Measurements from ENCODE around the gene ZNHIT3.
A peak's percentile ranks its signal among the peaks of the same experiment; 100 is the strongest.
"Not testable (repeated sequence)": the region's sequence is repeated elsewhere in the genome, so short reads cannot be mapped to it uniquely, and the experiment has no call there.

Gene ZNHIT3

GRCh38 chr17:36486204-36487194 lies at the start of gene ZNHIT3:
TSS of gene ZNHIT3 (plus strand) at chr17:36486681. CDS start at chr17:36486700, 19 bp downstream.
- peak within 1 kb of the TSS; percentile 99 for H3K27ac Mint-ChIP-seq

GRCh38 chr17:36441792-36442191 lies 44.7 kb upstream of the ZNHIT3 start:
- H3K4me1 Mint-ChIP-seq; H3K4me3 Mint-ChIP-seq; H3K36me3 Mint-ChIP-seq; H3K27ac Mint-ChIP-seq; H3K9me3 Mint-ChIP-seq; DNase-seq (ENCODE audit: low spot score in 2 of 2): not testable (repeated sequence)
- peak; percentile 26 for ATAC-seq

More at GRCh38 chr17:36486204-36487194, at the start of gene ZNHIT3:
- H3K36me3 Mint-ChIP-seq: peaks cover 50% of the 10 kb centered on the region
- DNase-seq (ENCODE audit: low spot score in 2 of 2): peak; percentile 72 to 93
- H3K9me3 Mint-ChIP-seq: no peaks in the 10 kb centered on the region
- peaks cover 51% of the 10 kb centered on the region for H3K4me1 Mint-ChIP-seq
- peak within 1 kb of the TSS; percentile 98 for H3K4me3 Mint-ChIP-seq
- peak; percentile 95 for ATAC-seq

- no peaks in the 10 kb centered on the region for H3K4me1 Mint-ChIP-seq
- H3K36me3 Mint-ChIP-seq: no peaks in the 10 kb centered on the region
- H3K4me3 Mint-ChIP-seq: no peak overlapping the region
- H3K27ac Mint-ChIP-seq: no peak overlapping the region
- no peak for DNase-seq (ENCODE audit: low spot score in 2 of 2)
- ATAC-seq: no peak
- no peaks in the 10 kb centered on the region for H3K9me3 Mint-ChIP-seq
Observed at GRCh38 chr17:36443777-36444176, 42.7 kb upstream of the ZNHIT3 start.

GRCh38 chr17:36449997-36450396 lies 36.5 kb upstream of the ZNHIT3 start:
- not testable (repeated sequence) for H3K27ac Mint-ChIP-seq; H3K4me3 Mint-ChIP-seq; ATAC-seq; H3K4me1 Mint-ChIP-seq; DNase-seq (ENCODE audit: low spot score in 2 of 2); H3K36me3 Mint-ChIP-seq; H3K9me3 Mint-ChIP-seq

- DNase-seq (ENCODE audit: low spot score in 2 of 2); H3K9me3 Mint-ChIP-seq; ATAC-seq: not testable (repeated sequence)
Observed at GRCh38 chr17:36452888-36453287, 33.6 kb upstream of the ZNHIT3 start.

GRCh38 chr17:36457701-36458100 lies 28.8 kb upstream of the ZNHIT3 start:
- H3K27ac Mint-ChIP-seq; DNase-seq (ENCODE audit: low spot score in 2 of 2); H3K4me3 Mint-ChIP-seq; H3K9me3 Mint-ChIP-seq; H3K36me3 Mint-ChIP-seq; ATAC-seq; H3K4me1 Mint-ChIP-seq: not testable (repeated sequence)

More at GRCh38 chr17:36452888-36453287, 33.6 kb upstream of the ZNHIT3 start:
- not testable (repeated sequence) for H3K4me3 Mint-ChIP-seq, H3K36me3 Mint-ChIP-seq, H3K27ac Mint-ChIP-seq, H3K4me1 Mint-ChIP-seq

GRCh38 chr17:36459045-36459444 lies 27.4 kb upstream of the ZNHIT3 start:
- H3K4me1 Mint-ChIP-seq: no peaks in the 10 kb centered on the region
- H3K36me3 Mint-ChIP-seq: no peaks in the 10 kb centered on the region
- ATAC-seq (no peak), DNase-seq (ENCODE audit: low spot score in 2 of 2) (no peak)
- no peak overlapping the region for H3K4me3 Mint-ChIP-seq
- H3K27ac Mint-ChIP-seq: no peak overlapping the region
- no peaks in the 10 kb centered on the region for H3K9me3 Mint-ChIP-seq

- H3K36me3 Mint-ChIP-seq: no peaks in the 10 kb centered on the region
- no peak for ATAC-seq
- H3K4me1 Mint-ChIP-seq: no peaks in the 10 kb centered on the region
- DNase-seq (ENCODE audit: low spot score in 2 of 2): no peak
- H3K9me3 Mint-ChIP-seq: no peaks in the 10 kb centered on the region
- no peak overlapping the region for H3K4me3 Mint-ChIP-seq
- no peak overlapping the region for H3K27ac Mint-ChIP-seq
Observed at GRCh38 chr17:36459601-36460000, 26.9 kb upstream of the ZNHIT3 start.

GRCh38 chr17:36460265-36460937 lies 26.1 kb upstream of the ZNHIT3 start:
- H3K9me3 Mint-ChIP-seq: no peaks in the 10 kb centered on the region
- no peak overlapping the region for H3K4me3 Mint-ChIP-seq
- no peak overlapping the region for H3K27ac Mint-ChIP-seq
- H3K36me3 Mint-ChIP-seq: no peaks in the 10 kb centered on the region
- H3K4me1 Mint-ChIP-seq: no peaks in the 10 kb centered on the region
- DNase-seq (ENCODE audit: low spot score in 2 of 2) (no peak), ATAC-seq (no peak)

- Mint-ChIP-seq H3K36me3 (no peaks in the 10 kb centered on the region), H3K4me1 (no peaks in the 10 kb centered on the region), H3K4me3 (no peak overlapping the region), H3K27ac (no peak overlapping the region), H3K9me3 (no peaks in the 10 kb centered on the region)
- ATAC-seq: no peak
- no peak for DNase-seq (ENCODE audit: low spot score in 2 of 2)
Observed at GRCh38 chr17:36461330-36462110, 25.0 kb upstream of the ZNHIT3 start.

- H3K9me3 Mint-ChIP-seq: no peaks in the 10 kb centered on the region
- no peaks in the 10 kb centered on the region for H3K36me3 Mint-ChIP-seq
- H3K4me3 Mint-ChIP-seq: no peak overlapping the region
- no peak overlapping the region for H3K27ac Mint-ChIP-seq
- DNase-seq (ENCODE audit: low spot score in 2 of 2) (peak; percentile 40 to 64), ATAC-seq (peak; percentile 93)
- H3K4me1 Mint-ChIP-seq: no peaks in the 10 kb centered on the region
Observed at GRCh38 chr17:36463916-36464764, 22.3 kb upstream of the ZNHIT3 start.

- ATAC-seq (no peak), DNase-seq (ENCODE audit: low spot score in 2 of 2) (no peak)
- H3K9me3 Mint-ChIP-seq: no peaks in the 10 kb centered on the region
- no peaks in the 10 kb centered on the region for H3K4me1 Mint-ChIP-seq
- H3K36me3 Mint-ChIP-seq: no peaks in the 10 kb centered on the region
- H3K4me3 Mint-ChIP-seq: no peak overlapping the region
- no peak overlapping the region for H3K27ac Mint-ChIP-seq
Observed at GRCh38 chr17:36464765-36465088, 21.8 kb upstream of the ZNHIT3 start.

GRCh38 chr17:36468903-36469635 lies 17.4 kb upstream of the ZNHIT3 start:
- no peaks in the 10 kb centered on the region for H3K36me3 Mint-ChIP-seq

GRCh38 chr17:36469733-36470132 lies 16.7 kb upstream of the ZNHIT3 start:
- H3K27ac Mint-ChIP-seq: no peak overlapping the region
- no peak for ATAC-seq
- H3K4me3 Mint-ChIP-seq: no peak overlapping the region
- H3K4me1 Mint-ChIP-seq: no peaks in the 10 kb centered on the region
- H3K36me3 Mint-ChIP-seq: no peaks in the 10 kb centered on the region
- no peaks in the 10 kb centered on the region for H3K9me3 Mint-ChIP-seq
- no peak for DNase-seq (ENCODE audit: low spot score in 2 of 2)

More at GRCh38 chr17:36468903-36469635, 17.4 kb upstream of the ZNHIT3 start:
- Mint-ChIP-seq H3K27ac (no peak overlapping the region), H3K4me3 (no peak overlapping the region), H3K9me3 (no peaks in the 10 kb centered on the region), H3K4me1 (no peaks in the 10 kb centered on the region)
- DNase-seq (ENCODE audit: low spot score in 2 of 2) (no peak), ATAC-seq (no peak)
